DOHH2 (cell line): ENCODE results near the gene TRPM8.

Experiments used
- H3F3A ChIP-seq: fragments of 200-600 bp; sonication (generic), shearing (Covaris generic); 2 replicates; pipeline ENCODE4 v1.6.0; 2016; ENCODE audit warnings: antibody characterized with exemption, mild to moderate bottlenecking; ENCODE audit not compliant: control insufficient read depth, insufficient read depth
- H3K27ac ChIP-seq: fragments of 200-600 bp; sonication (generic); 2 replicates; pipeline ENCODE4 v1.5.1; 2014; ENCODE audit warnings: low read depth, mild to moderate bottlenecking, low read length, moderate library complexity
- H3K27me3 ChIP-seq: fragments of 200-600 bp; sonication (generic); 2 replicates; pipeline ENCODE4 v1.6.1; 2014; ENCODE audit warnings: mild to moderate bottlenecking, low read length, mixed read lengths; ENCODE audit not compliant: control insufficient read depth
- H3K36me3 ChIP-seq: fragments of 200-600 bp; sonication (generic); 2 replicates; pipeline ENCODE4 v1.6.1; 2014; ENCODE audit warnings: mild to moderate bottlenecking, low read length, moderate library complexity, mixed read lengths; ENCODE audit not compliant: control insufficient read depth
- H3K4me1 ChIP-seq: fragments of 200-600 bp; sonication (generic); 2 replicates; pipeline ENCODE4 v1.6.1; 2014; ENCODE audit warnings: mild to moderate bottlenecking, low read length, mixed read lengths; ENCODE audit not compliant: control insufficient read depth
- H3K4me2 ChIP-seq: fragments of 200-600 bp; sonication (generic); 2 replicates; pipeline ENCODE4 v1.6.0; 2014; ENCODE audit warnings: mild to moderate bottlenecking, low read length, moderate library complexity
- H3K4me3 ChIP-seq: fragments of 200-600 bp; sonication (generic); 2 replicates; pipeline ENCODE4 v1.5.1; 2014; ENCODE audit warnings: mild to moderate bottlenecking, low read length, mixed read lengths
- H3K79me2 ChIP-seq: fragments of 200-600 bp; sonication (generic); 2 replicates; pipeline ENCODE4 v1.6.1; 2014; ENCODE audit warnings: mild to moderate bottlenecking, low read length, mixed read lengths; ENCODE audit not compliant: control insufficient read depth
- H3K9me2 ChIP-seq: fragments of 200-600 bp; sonication (generic); replicated peaks from 2 replicates; pipeline ENCODE4 v1.6.1; 2014; ENCODE audit warnings: mild to moderate bottlenecking, low read length, mixed read lengths; ENCODE audit not compliant: control insufficient read depth
- H3K9me3 ChIP-seq: fragments of 200-600 bp; sonication (generic); 2 replicates; pipeline ENCODE4 v1.6.1; 2014; ENCODE audit warnings: antibody characterized with exemption, low read length, mixed read lengths; ENCODE audit not compliant: control insufficient read depth, insufficient read depth
- H4K20me1 ChIP-seq: fragments of 200-600 bp; sonication (generic); 2 replicates; pipeline ENCODE4 v1.6.0; 2014; ENCODE audit warnings: low read depth, mild to moderate bottlenecking, antibody characterized with exemption, low read length, moderate library complexity; ENCODE audit not compliant: control insufficient read depth, insufficient read depth
- EZH2phosphoT487 ChIP-seq: fragments of 200-600 bp; sonication (generic); IDR thresholded peaks from 2 replicates; pipeline ENCODE4 v1.6.1; 2017; ENCODE audit warnings: borderline replicate concordance, mild to moderate bottlenecking, antibody characterized with exemption, low read length, moderate library complexity, mixed read lengths
- TF ChIP-seq, protein P1 (sequence below): fragments of 200-600 bp; sonication (generic); IDR thresholded peaks from one replicate; pipeline ENCODE4 v1.5.1; 2014; ENCODE audit warnings: antibody characterized with exemption, mild to moderate bottlenecking, low read depth, low read length; ENCODE audit not compliant: poor library complexity, severe bottlenecking

Gene TRPM8

GRCh38 chr2:233901884-233902283 is 15.3 kb upstream of the TRPM8 start:
- H4K20me1 ChIP-seq: no peaks in the 10 kb centered on the region
- H3K9me2 ChIP-seq: no peaks in the 10 kb centered on the region
- no peaks in the 10 kb centered on the region for H3K4me1 ChIP-seq
- H3K27me3 ChIP-seq: peaks cover 19% of the 10 kb centered on the region
- no peaks in the 10 kb centered on the region for H3K9me3 ChIP-seq
- H3K36me3 ChIP-seq: no peaks in the 10 kb centered on the region
- H3K4me2 ChIP-seq: no peak overlapping the region
- H3F3A ChIP-seq: no peaks in the 10 kb centered on the region
- no peaks in the 10 kb centered on the region for H3K79me2 ChIP-seq
- H3K27ac ChIP-seq: no peak overlapping the region
- H3K4me3 ChIP-seq: no peak overlapping the region
- TF ChIP-seq, protein P1, sequence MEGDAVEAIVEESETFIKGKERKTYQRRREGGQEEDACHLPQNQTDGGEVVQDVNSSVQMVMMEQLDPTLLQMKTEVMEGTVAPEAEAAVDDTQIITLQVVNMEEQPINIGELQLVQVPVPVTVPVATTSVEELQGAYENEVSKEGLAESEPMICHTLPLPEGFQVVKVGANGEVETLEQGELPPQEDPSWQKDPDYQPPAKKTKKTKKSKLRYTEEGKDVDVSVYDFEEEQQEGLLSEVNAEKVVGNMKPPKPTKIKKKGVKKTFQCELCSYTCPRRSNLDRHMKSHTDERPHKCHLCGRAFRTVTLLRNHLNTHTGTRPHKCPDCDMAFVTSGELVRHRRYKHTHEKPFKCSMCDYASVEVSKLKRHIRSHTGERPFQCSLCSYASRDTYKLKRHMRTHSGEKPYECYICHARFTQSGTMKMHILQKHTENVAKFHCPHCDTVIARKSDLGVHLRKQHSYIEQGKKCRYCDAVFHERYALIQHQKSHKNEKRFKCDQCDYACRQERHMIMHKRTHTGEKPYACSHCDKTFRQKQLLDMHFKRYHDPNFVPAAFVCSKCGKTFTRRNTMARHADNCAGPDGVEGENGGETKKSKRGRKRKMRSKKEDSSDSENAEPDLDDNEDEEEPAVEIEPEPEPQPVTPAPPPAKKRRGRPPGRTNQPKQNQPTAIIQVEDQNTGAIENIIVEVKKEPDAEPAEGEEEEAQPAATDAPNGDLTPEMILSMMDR: no peak
- TF ChIP-seq EZH2phosphoT487: no peak

GRCh38 chr2:233905945-233906344 is 11.2 kb upstream of the TRPM8 start:
- H3K9me3 ChIP-seq: no peaks in the 10 kb centered on the region
- H3F3A ChIP-seq: no peaks in the 10 kb centered on the region
- no peaks in the 10 kb centered on the region for H3K4me1 ChIP-seq
- no peak for TF ChIP-seq EZH2phosphoT487
- TF ChIP-seq, protein P1: no peak
- H3K27me3 ChIP-seq: peaks cover 5% of the 10 kb centered on the region
- H3K79me2 ChIP-seq: no peaks in the 10 kb centered on the region
- H4K20me1 ChIP-seq: no peaks in the 10 kb centered on the region
- H3K27ac ChIP-seq: no peak overlapping the region
- no peaks in the 10 kb centered on the region for H3K36me3 ChIP-seq
- H3K4me2 ChIP-seq: no peak overlapping the region
- H3K4me3 ChIP-seq: no peak overlapping the region
- no peaks in the 10 kb centered on the region for H3K9me2 ChIP-seq

GRCh38 chr2:233907627-233908026 is 9.5 kb upstream of the TRPM8 start:
- H4K20me1 ChIP-seq: no peaks in the 10 kb centered on the region
- no peaks in the 10 kb centered on the region for H3K79me2 ChIP-seq
- TF ChIP-seq, protein P1: no peak
- H3K9me2 ChIP-seq: no peaks in the 10 kb centered on the region
- no peak overlapping the region for H3K4me2 ChIP-seq
- H3K9me3 ChIP-seq: no peaks in the 10 kb centered on the region
- H3K27me3 ChIP-seq: no peaks in the 10 kb centered on the region; the same call in 1 of the 2 replicates
- no peaks in the 10 kb centered on the region for H3K36me3 ChIP-seq
- H3K4me3 ChIP-seq: no peak overlapping the region
- no peak overlapping the region for H3K27ac ChIP-seq
- H3K4me1 ChIP-seq: no peaks in the 10 kb centered on the region
- no peaks in the 10 kb centered on the region for H3F3A ChIP-seq
